Loucy (cell line): ENCODE results near the gene MRI1.

ENCODE experiments used
- EZH2phosphoT487 ChIP-seq: fragments of 200-600 bp; IDR thresholded peaks from 2 replicates; pipeline ENCODE4 v1.6.1; 2018; ENCODE audit warnings: antibody characterized with exemption, mild to moderate bottlenecking, moderate library complexity, borderline replicate concordance
- TF ChIP-seq, protein P1 (sequence below): fragments of 200-600 bp; sonication (generic); conservative IDR thresholded peaks from 2 replicates; pipeline ENCODE4 v1.5.1; 2014; ENCODE audit warnings: mild to moderate bottlenecking, antibody characterized with exemption, low read length

DNA sequence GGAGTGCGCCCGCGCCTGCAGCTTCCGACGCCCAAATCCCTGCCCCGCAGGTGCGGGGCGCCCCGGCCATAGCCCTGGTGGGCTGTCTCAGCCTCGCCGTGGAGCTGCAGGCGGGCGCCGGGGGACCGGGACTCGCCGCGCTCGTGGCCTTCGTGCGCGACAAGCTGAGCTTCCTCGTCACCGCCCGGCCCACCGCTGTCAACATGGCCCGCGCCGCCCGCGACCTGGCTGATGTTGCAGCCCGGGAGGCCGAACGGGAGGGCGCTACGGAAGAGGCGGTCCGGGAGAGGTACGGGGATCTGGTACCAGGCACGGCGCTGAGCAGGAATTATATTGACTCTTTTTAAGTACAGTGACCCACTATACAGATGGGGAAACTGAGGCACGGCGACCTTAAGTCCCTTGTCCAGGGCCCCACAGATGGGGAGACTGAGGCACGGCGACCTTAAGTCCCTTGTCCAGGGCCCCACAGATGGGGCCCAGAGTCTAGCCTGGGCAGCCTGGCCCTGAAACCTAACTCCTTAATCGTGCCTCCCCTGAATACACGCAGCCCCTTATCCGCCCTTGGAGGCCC lies 586 bp downstream of the MRI1 start:
- TF ChIP-seq, protein P1, sequence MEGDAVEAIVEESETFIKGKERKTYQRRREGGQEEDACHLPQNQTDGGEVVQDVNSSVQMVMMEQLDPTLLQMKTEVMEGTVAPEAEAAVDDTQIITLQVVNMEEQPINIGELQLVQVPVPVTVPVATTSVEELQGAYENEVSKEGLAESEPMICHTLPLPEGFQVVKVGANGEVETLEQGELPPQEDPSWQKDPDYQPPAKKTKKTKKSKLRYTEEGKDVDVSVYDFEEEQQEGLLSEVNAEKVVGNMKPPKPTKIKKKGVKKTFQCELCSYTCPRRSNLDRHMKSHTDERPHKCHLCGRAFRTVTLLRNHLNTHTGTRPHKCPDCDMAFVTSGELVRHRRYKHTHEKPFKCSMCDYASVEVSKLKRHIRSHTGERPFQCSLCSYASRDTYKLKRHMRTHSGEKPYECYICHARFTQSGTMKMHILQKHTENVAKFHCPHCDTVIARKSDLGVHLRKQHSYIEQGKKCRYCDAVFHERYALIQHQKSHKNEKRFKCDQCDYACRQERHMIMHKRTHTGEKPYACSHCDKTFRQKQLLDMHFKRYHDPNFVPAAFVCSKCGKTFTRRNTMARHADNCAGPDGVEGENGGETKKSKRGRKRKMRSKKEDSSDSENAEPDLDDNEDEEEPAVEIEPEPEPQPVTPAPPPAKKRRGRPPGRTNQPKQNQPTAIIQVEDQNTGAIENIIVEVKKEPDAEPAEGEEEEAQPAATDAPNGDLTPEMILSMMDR = no peak
- TF ChIP-seq EZH2phosphoT487 = no peak
